Activated naive CD4-positive, alpha-beta T cell treated with Interleukin-2 at 50 U/mL for 16 hours (primary cell): Measurements from ENCODE around the gene DMRT3.

ENCODE experiments used
- DNase-seq: peaks from one replicate; pipeline ENCODE4 v3.0.0-alpha.2; 2020

Gene DMRT3

DNA sequence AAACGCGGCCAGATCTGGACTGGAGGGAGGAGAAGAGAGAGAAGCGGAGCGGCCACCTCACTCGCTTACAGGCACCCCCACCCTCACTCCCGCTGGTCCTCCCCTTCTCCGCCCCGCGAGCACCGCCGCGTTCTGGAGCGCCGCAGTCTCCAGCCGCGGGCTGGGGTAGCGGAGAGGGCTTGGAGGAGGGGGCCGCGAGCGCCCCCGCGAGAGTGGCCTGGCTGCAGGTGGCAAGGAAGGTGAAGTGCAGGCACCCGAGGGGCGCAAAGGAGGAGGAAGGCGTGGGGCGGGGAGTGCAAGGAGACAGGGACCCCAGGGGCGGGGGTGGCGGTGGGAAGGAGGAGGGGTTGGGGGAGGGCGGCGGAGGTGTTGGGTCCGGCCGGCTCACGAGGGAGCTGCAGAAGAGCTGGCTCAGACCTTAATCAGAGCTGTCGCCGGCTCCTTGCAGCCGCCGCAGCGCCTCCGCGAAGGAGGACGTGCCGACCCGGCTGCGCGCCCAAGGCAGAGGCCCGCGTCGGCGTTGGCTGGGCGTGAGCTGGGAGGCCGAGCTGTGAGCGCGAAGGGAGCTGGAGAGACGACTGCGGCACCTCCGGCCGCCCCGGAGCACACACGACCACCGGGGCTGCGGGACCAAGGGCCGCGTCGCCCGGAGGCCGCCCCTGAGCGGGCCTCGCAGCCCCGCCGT, at the start of gene DMRT3:
TSS of gene DMRT3 (plus strand) at position 398 of the 685 bp plus-strand sequence. CDS start 347 bp downstream, outside the sequence.
- DNase-seq = no peak

- DNase-seq = no peak
These were observed 49.5 kb upstream of the DMRT3 start for GRCh38 chr9:926976-927375.

DNA sequence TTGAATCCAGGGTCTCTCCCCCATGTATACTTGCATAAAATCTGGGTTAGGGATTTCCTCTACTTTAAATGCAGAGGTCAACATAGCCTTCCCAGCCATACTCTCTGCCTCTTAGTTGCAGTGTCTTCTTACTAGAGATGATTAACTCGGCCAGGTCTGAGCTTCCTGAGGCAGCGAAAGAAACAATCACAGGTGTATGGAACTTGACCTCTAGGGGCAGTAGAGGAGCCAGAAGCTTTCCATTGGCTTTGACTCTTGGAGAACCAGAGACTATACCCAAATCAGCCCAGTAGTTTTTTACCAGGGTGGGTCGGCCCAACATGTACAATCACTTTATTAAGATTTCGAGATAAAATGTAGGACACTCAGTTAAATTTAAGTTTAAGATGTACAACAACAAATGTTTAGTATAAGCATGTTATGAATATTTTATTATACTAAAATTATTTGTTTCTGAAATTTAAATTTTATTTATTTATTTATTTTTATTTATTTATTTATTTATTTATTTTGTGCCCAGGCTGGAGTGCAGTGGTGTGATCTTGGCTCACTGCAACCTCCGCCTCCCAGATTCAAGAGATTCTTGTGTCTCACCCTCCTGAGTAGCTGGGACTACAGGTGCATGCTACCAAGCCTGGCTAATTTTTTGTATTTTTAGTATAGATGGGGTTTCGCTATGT, 48.0 kb upstream of the DMRT3 start:
- DNase-seq = no peak

GRCh38 chr9:929719-930118, 46.7 kb upstream of the DMRT3 start:
- DNase-seq = no peak

- DNase-seq = no peak
These were observed 43.1 kb upstream of the DMRT3 start for GRCh38 chr9:933356-933755.

DNA sequence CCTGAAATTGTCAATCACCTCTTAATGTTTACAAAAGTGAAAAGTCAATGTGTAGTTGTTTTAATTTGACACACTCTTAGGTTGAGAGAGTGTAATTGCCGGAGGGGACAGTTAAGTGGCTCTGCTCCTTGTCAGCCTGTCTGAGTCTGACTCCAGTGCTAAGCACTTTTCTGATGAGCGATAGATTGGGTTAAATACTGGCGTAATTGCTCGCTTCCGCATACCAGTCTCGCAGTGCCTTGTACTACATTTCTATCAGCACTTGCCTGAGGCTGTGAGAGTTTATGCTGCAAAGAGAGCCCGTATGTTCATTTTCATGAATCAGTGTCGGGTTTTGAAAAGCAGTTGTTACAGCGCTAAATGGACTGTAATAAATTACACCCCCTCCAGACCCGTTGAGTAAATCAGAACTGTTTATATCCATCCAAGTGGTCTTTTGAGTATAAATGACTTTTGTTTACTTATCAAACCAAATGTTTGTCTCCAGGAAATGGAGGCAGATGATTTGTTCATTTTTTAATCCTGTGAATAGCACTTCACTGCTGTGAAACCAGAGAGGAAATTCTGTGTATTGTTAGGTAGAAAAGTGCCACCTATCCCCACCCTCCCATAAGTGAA, 41.0 kb upstream of the DMRT3 start:
- DNase-seq = no peak

GRCh38 chr9:942805-943580, 33.5 kb upstream of the DMRT3 start:
- DNase-seq = no peak

- no peak for DNase-seq
These were observed 28.5 kb upstream of the DMRT3 start for GRCh38 chr9:947985-948384.

DNA sequence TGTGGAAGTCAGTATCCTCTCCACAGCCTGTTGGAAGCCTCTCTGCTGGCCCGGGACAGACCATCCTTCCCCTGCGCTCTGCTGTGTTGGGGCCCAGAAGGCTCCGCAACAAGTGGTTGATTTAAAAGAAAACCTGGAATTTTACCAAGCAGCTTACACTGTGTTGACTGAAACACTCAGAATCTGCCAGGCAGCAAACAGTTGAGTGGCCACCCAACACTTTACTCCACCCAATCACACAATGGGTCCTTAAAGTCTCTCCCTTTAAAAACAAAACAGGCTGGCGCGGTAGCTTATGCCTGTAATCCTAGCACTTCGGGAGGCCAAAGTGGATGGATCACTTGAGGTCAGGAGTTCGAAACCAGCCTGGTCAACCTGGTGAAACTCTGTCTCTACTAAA, 28.0 kb upstream of the DMRT3 start:
- no peak for DNase-seq

GRCh38 chr9:950139-950538, 26.3 kb upstream of the DMRT3 start:
- no peak for DNase-seq

GRCh38 chr9:952546-952945, 23.9 kb upstream of the DMRT3 start:
- DNase-seq = no peak

- DNase-seq = no peak
These were observed 17.4 kb upstream of the DMRT3 start for GRCh38 chr9:959105-959504.

GRCh38 chr9:959914-960313, 16.5 kb upstream of the DMRT3 start:
- no peak for DNase-seq

- DNase-seq = no peak
These were observed 14.4 kb upstream of the DMRT3 start for GRCh38 chr9:962023-962422.

DNA sequence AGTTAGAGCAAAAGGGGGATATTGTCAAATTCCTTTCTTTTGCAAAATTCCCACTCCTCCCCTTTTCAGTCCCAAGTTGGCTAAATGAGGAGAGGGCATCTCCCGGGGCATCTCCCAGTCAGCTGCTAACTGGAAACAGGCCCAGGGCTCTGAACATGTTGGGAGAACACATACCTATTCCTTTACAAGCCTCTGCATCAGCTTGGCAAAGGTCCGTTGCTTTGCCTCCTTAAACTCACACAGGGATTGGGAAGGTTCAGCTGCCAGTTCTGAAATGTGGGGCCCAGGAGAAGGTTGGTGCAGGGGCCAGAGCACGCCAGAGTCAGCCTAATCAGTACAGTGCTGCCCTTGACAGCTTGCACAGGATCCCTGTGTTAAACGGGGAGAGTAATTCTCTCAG, 11.0 kb upstream of the DMRT3 start:
- DNase-seq = no peak

GRCh38 chr9:966870-967269, 9.6 kb upstream of the DMRT3 start:
- DNase-seq = no peak

DNA sequence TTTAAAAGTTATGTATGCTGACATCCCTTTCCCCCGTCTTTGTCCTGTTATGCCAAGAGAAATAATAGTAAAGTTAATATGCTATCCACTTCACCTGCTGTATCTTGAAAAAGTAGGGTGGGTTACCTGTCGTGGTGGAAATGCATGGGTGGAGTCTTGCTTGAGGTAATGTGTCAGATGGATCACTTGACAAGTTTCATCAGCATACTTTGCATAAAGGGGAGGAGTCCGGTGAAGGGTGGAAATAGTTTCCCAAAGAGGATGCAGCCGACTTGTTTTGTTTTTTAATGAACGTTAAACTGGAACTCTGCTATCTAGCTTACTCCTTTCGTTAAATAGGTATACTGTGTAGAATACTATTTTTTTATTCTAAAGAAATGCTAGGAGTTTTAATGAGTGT, 9.0 kb upstream of the DMRT3 start:
- DNase-seq = no peak

DNA sequence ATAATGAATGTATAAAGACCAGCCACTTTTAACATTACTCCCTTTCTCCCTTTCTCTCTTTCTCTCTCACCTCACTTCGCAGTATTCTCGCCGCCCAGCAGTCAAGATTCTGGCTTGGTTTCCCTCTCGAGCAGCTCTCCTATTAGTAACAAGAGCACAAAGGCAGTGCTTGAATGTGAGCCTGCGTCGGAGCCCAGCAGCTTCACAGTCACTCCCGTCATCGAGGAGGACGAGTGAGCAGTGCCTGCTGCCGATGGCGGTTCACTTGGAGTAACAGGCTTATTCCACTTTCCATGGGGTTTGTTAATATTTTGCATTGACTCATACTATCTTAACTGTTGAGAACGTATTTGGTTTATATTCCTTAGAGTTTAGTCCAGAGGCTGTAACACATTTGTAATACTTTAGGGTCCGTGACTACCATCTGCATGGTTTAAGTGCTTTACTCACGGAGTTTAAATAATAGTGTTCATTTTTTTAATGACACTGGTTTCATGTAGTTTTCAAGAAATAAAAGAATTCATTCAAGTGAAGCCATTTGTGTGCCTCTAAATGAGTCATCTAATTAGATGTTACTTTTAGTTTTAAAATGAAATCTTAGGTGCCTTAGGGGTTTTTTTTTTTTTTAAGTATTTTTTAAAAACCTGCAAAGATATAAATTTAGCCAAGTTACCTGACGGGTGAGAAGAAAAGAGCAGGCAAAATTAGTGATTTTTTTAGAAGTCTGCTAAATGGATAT, 8.4 kb upstream of the DMRT3 start:
- no peak for DNase-seq

- DNase-seq = no peak
These were observed 6.9 kb upstream of the DMRT3 start for GRCh38 chr9:969310-970150.

DNA sequence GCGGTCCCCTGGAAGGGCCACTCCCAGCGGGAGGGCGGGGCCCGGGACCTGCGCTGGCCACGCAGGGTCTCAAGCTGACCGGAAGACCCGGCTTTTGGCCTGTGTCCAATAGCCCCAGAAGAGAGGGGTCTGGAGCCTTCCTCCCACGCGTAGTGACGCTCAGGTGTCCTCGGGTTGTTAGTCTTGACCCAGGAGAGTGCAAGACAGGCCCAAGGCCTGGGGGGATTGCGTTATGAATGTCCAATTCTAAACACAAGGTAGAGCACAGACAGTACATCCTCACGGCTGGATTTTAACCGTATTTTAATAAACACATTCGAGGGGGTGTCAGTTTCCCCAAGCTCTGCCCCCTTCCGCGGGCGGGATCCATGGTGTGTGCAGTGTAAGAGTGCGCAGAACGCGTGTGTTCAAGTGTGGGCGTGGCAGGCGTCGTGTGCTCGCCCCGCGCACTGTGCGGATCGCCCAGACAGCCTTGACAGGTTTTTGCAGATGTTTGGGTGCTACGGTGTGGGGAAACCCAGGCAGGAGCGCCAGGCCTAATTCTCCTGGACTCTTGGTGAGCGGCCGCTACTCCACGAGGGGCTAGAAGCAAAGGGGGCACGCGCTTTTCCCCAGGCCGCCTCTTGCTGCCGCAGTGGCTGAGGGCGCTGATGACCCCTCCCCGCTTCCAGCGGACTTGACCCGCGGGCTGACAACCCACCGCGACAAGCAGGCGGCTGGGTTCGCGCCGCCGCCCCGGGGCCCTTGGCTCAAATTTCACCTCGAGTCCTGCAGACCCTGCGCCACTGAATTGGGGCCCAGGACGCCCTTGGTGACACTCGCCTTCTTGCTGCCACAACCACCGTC, 6.1 kb upstream of the DMRT3 start:
- no peak for DNase-seq
